HUES64 (cell line): ENCODE measurements around the gene PDZK1IP1.
A peak's percentile ranks its signal among the peaks of the same experiment; 100 is the strongest.
"Not testable (repeated sequence)": the region's sequence is repeated elsewhere in the genome, so short reads cannot be mapped to it uniquely, and the experiment has no call there.

Experiments used
- H3K27ac ChIP-seq: 2 replicates; pipeline ENCODE4 v1.7.0; 2013; ENCODE audit warnings: low read depth, low read length, inconsistent platforms
- H3K27me3 ChIP-seq: 2 replicates; pipeline ENCODE4 v1.6.1; 2013; ENCODE audit warnings: mild to moderate bottlenecking, low read length; ENCODE audit not compliant: insufficient read depth
- H3K36me3 ChIP-seq: 2 replicates; pipeline ENCODE4 v1.6.1; 2013; ENCODE audit warnings: mild to moderate bottlenecking, low read length; ENCODE audit not compliant: insufficient read depth
- H3K4me1 ChIP-seq: 2 replicates; pipeline ENCODE4 v1.6.1; 2013; ENCODE audit warnings: mild to moderate bottlenecking, low read length, moderate library complexity; ENCODE audit not compliant: insufficient read depth
- H3K4me3 ChIP-seq: 2 replicates; pipeline ENCODE4 v1.5.1; 2013; ENCODE audit warnings: mild to moderate bottlenecking, low read length, moderate library complexity
- H3K9ac ChIP-seq: 2 replicates; pipeline ENCODE4 v1.6.1; 2013; ENCODE audit warnings: mild to moderate bottlenecking, low read depth, low read length
- H3K9me3 ChIP-seq: 2 replicates; pipeline ENCODE4 v1.6.1; 2013; ENCODE audit warnings: low read depth, low read length; ENCODE audit not compliant: insufficient read depth
- WGBS: fragments of 150-250, 120-280 bp; methylation state at CpG from one replicate; pipeline ENCODE4 v1.1.7; 2013; ENCODE audit warnings: missing lambda C conversion rate; 5-methylcytosine and 5-hydroxymethylcytosine counted together

Gene PDZK1IP1

DNA sequence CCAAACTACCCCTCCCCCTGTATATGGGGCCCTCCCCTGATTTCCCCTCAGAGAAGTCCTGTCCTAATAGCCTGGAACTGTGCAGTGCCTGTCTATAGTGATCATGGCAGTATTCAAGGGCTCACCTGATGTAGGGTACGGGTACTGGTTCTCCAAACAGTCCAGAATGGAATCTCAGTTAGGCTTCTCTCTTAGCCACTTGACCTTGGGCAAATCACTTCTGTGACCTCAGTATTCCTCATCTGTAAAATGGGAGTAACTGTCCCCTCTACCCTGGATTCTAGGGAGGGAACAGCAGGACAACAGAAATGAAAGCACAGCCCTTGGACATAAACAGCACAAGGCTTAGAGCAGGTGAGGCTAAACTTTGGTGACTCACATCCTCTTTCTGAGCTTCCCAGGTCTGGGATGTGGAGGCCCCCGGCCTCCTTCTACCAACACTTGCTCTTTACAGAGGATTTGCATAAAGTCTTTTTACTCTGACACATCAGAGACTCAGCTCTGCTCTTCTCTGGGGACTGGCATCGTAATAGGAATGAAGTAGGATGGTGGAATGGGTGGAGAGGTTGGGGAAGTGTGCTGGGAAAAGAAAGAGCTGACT is 20.0 kb upstream of the PDZK1IP1 start:
- peaks cover 15% of the 10 kb centered on the region; the same call in 1 of the 2 replicates for H3K4me1 ChIP-seq
- H3K9me3 ChIP-seq: no peaks in the 10 kb centered on the region
- H3K36me3 ChIP-seq: no peaks in the 10 kb centered on the region
- no peak overlapping the region for H3K9ac ChIP-seq
- no peak overlapping the region for H3K27ac ChIP-seq
- H3K27me3 ChIP-seq: peaks cover 60% of the 10 kb centered on the region
- whole genome bisulfite sequencing: 53% methylated on average over 3 of the region's 3 CpGs
- no peak overlapping the region for H3K4me3 ChIP-seq

DNA sequence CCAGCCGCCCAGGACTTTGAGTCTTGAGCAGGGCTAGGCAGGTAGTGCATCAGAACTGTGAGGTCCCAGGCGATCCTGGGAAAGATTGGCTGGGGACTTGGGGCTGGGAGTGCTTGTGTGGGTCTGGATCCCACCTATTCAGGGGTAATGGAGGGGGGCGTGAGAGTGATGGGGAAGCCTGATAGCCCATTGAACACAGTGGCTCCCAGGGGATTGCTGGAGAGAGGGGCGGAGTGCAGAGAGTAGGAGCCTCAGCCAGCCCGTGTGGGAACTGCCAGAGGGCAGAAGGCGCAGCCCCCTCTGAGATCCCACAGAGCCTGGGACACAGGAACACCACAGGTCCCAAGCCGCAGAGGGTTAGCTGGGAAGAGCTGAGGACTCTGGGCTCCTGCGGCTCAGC is 19.3 kb upstream of the PDZK1IP1 start:
- no peak overlapping the region for H3K4me3 ChIP-seq
- H3K27ac ChIP-seq: no peak overlapping the region
- H3K36me3 ChIP-seq: no peaks in the 10 kb centered on the region
- H3K9ac ChIP-seq: no peak overlapping the region
- peaks cover 58% of the 10 kb centered on the region for H3K27me3 ChIP-seq
- peaks cover 15% of the 10 kb centered on the region; the same call in 1 of the 2 replicates for H3K4me1 ChIP-seq
- H3K9me3 ChIP-seq: no peaks in the 10 kb centered on the region
- 41% methylated on average over 8 of the region's 8 CpGs for WGBS

DNA sequence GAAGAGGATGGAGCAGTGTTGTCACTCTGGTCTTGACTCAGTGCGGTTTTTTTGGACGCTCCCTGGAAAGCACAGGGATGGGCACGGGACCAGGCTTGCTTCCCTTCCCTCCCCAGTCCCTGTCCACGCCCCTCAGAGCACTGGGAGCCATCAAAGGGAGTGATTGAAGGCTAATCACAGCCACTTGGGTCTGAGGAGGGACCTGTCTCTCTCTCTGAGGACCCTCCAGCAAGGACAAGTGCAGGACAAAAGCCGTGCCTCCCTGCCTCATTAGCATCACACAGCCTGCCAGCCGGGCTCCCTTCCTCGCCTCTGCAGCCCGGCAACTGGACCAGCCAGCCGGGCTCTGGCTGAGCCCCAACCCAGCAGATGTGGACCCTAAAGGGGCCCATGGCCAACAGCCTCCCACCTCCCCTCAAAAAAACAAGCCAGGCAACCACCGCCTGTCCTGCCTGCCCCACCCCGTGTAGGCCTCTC is 18.6 kb upstream of the PDZK1IP1 start:
- no peaks in the 10 kb centered on the region for H3K36me3 ChIP-seq

DNA sequence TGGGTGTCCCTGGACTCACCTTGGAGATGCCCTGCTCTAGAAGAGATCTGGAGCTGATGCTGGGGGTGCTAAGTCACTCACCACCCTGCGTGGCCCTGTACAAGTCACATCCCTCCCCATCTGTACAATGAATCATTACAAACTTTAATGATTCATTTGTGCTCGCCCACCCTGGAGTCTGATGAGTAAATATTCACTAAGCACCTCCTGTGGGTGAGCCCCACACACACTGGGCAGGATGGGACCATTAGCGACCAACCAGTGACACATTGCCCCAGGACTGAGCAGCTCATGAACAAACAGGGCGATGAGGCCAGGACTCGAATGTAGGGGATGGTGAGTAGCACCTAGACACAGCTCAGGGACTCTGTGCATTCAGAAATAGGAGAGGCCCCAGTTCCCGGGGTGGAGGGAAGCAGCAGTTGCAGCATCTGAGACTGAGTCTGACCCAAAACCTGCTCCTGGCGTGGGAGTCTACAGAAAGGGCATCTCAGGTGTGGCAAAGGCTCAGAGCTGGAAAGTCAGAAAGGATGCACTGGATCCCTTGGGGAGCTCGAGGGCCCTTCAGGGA is 18.1 kb upstream of the PDZK1IP1 start:
- peak overlapping the region; percentile 26; the same call in 1 of the 2 replicates for H3K4me3 ChIP-seq
- peaks cover 54% of the 10 kb centered on the region for H3K27me3 ChIP-seq

More for the DNA sequence above, 18.6 kb upstream of the PDZK1IP1 start:
- peak overlapping the region; percentile 26; the same call in 1 of the 2 replicates for H3K4me3 ChIP-seq
- no peak overlapping the region for H3K9ac ChIP-seq
- 5% methylated on average over 11 of the region's 11 CpGs for WGBS
- H3K9me3 ChIP-seq: no peaks in the 10 kb centered on the region
- H3K27me3 ChIP-seq: peaks cover 58% of the 10 kb centered on the region
- H3K4me1 ChIP-seq: peaks cover 15% of the 10 kb centered on the region; the same call in 1 of the 2 replicates
- H3K27ac ChIP-seq: no peak overlapping the region

DNA sequence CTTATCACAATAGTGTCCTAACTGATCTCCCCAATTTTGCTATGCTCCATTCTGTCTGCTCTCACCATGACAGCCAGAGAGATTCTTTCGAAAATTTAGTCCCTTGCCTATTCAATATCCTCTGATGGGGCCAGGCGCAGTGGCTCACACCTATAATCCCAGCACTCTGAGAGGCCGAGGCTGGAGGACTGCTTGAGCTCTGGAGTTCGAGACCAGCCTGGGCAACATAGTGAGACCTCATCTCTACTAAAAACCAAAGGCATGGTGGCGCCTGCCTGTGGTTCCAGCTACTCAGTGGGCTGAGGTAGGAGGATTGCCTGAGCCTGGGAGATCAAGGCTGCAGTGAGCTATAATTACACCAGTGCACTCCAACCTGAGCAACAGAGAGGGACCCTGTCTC is 16.1 kb upstream of the PDZK1IP1 start:
- peaks cover 46% of the 10 kb centered on the region for H3K27me3 ChIP-seq

More for the DNA sequence above, 18.1 kb upstream of the PDZK1IP1 start:
- Histone ChIP-seq H3K9me3 (no peaks in the 10 kb centered on the region), H3K9ac (no peak overlapping the region), H3K36me3 (no peaks in the 10 kb centered on the region), H3K4me1 (peaks cover 15% of the 10 kb centered on the region; the same call in 1 of the 2 replicates), H3K27ac (no peak overlapping the region)
- 55% methylated on average over 8 of the region's 8 CpGs for WGBS

DNA sequence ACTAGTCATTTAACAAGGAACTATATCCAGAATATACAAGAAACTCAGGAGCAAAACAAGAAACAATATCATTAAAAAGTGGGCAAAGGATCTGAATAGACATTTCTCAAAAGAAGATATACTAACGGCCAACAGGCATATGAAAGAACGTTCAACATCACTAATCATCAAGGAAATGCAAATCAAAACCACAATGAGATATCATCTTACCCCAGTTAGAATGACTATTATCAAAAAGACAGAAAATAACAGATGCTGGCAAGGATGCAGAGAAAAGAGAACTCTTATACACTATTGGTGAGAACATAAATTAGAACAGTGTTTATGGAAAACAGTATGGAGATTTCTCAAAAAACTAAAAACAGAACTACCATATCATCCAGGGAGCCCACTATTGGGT is 13.7 kb upstream of the PDZK1IP1 start:
- H3K27me3 ChIP-seq: peaks cover 33% of the 10 kb centered on the region
- H3K27ac ChIP-seq, H3K9me3 ChIP-seq, H3K36me3 ChIP-seq, H3K4me1 ChIP-seq, H3K9ac ChIP-seq, H3K4me3 ChIP-seq: not testable (repeated sequence)
- WGBS: 76% methylated on average over 2 of the region's 2 CpGs

More for the DNA sequence above, 16.1 kb upstream of the PDZK1IP1 start:
- H3K36me3 ChIP-seq: no peaks in the 10 kb centered on the region
- H3K27ac ChIP-seq: no peak overlapping the region
- peaks cover 15% of the 10 kb centered on the region; the same call in 1 of the 2 replicates for H3K4me1 ChIP-seq
- H3K4me3 ChIP-seq: no peak overlapping the region
- H3K9me3 ChIP-seq: no peaks in the 10 kb centered on the region
- H3K9ac ChIP-seq: no peak overlapping the region
- WGBS: 93% methylated on average over 5 of the region's 5 CpGs

DNA sequence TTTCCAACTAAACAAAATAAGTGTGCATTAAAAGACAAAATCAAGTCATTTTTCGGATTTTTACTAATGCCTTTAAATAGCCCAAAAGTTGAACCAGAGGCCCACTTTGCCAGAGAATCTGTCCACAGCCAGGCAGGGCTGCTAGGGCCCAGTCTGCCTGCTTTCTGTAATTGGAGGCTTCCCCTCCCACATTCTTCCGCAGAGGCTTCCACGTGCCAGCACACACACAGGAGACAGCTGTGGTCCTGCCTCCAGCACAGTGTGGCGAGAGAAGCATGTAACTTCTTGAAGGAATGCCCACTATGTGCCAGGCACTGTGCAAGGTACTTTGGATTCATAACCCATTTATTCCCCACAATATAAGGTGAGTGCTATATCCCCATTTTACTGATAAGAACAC is 11.3 kb upstream of the PDZK1IP1 start:
- Histone ChIP-seq H3K27me3 (peaks cover 22% of the 10 kb centered on the region), H3K27ac (no peak overlapping the region), H3K4me3 (no peak overlapping the region), H3K36me3 (no peaks in the 10 kb centered on the region), H3K9ac (no peak overlapping the region), H3K9me3 (no peaks in the 10 kb centered on the region), H3K4me1 (no peaks in the 10 kb centered on the region)
- WGBS: 52% methylated on average over 4 of the region's 4 CpGs

DNA sequence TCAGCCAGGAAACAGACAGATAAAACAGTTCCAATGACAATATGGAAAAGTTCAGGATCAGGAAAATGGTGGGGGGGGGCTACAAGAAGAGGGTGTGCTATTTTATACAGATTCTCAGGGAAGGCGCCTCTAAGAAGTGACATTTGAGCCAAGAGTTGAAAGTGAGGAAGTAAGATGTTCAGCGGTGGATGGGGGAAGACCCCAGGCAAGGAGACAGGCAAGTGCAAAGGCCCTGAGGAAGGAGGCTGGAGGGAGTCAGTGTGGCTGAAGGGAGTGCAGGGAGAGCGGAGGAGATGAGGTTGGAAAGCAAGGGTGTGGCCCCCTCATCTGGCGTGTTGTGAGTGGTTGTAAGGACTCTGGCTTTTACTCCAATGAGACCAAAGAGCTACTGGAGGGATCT is 8.4 kb upstream of the PDZK1IP1 start:
- no peak overlapping the region for H3K9ac ChIP-seq
- H3K9me3 ChIP-seq: no peaks in the 10 kb centered on the region
- no peaks in the 10 kb centered on the region for H3K4me1 ChIP-seq
- peaks cover 33% of the 10 kb centered on the region for H3K27me3 ChIP-seq
- H3K4me3 ChIP-seq: no peak overlapping the region
- WGBS: 85% methylated on average over 4 of the region's 4 CpGs
- no peak overlapping the region for H3K27ac ChIP-seq
- no peaks in the 10 kb centered on the region for H3K36me3 ChIP-seq

DNA sequence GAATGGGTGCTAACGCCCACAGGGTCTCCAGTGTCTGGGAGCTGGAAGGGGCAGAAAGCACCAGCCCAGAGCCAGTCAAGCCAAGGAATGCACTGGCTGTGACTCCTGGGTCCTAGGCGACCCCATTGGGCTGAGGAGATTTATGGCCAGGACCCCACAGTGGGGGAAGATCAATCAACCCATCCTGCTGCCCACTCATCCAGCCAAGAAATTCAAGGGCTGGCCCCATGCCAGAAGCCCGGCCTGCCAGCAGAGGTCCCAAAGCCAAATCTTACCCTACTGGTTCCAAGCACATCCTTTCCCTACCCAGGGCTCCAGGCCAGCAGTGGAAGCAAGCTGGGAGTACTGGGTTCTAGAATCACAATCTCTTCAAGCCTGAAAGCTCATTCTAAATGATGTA is 6.8 kb upstream of the PDZK1IP1 start:
- Histone ChIP-seq H3K36me3 (no peaks in the 10 kb centered on the region), H3K27me3 (peaks cover 33% of the 10 kb centered on the region), H3K27ac (no peak overlapping the region), H3K9me3 (no peaks in the 10 kb centered on the region), H3K9ac (no peak overlapping the region), H3K4me1 (peaks cover 6% of the 10 kb centered on the region; the same call in 1 of the 2 replicates), H3K4me3 (no peak overlapping the region)
- 72% methylated on average over 3 of the region's 3 CpGs for WGBS

DNA sequence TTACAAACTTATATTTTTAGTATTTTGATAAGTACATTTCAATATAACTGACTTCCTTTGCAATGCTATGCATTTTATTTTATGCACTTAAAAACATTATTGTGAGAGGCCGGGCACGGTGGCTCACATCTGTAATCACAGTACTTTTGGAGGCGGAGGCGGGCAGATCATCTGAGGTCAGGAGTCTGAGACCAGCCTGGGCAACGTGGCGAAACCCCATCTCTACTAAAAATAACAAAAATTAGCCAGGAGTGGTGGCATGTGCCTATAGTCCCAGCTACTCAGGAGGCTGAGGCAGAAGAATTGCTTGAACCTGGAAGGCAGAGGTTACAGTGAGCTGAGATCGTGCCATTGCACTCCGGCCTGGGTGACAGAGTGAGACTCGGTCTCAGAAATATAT is 6.1 kb upstream of the PDZK1IP1 start:
- WGBS: 94% methylated on average over 7 of the region's 9 CpGs
- H3K27me3 ChIP-seq: peaks cover 33% of the 10 kb centered on the region
- H3K27ac ChIP-seq: not testable (repeated sequence)

DNA sequence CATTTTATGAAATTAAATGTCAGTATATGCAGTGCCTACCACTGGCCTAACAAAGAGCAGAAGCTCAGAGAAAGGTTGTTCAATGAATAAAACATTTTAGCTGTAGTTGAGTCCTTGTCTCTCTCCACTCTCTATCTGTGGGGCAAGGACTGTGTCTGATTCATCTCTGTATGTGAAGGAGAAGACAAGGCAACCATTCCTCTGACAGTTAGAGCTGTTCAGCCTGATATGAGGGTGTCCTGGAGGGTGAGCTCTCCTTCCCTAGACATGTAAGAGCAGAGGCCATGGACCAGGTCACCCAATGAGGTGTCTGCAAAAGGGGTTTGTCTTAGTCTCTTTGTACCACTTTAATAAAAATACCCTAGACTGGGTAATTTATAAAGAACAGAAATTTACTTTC is 4.5 kb upstream of the PDZK1IP1 start:
- no peaks in the 10 kb centered on the region for H3K36me3 ChIP-seq

More for the DNA sequence above, 6.1 kb upstream of the PDZK1IP1 start:
- not testable (repeated sequence) for H3K9ac ChIP-seq, H3K36me3 ChIP-seq, H3K4me3 ChIP-seq, H3K9me3 ChIP-seq, H3K4me1 ChIP-seq

More for the DNA sequence above, 4.5 kb upstream of the PDZK1IP1 start:
- H3K9ac ChIP-seq: no peak overlapping the region
- no peak overlapping the region for H3K4me3 ChIP-seq
- H3K4me1 ChIP-seq: peaks cover 6% of the 10 kb centered on the region; the same call in 1 of the 2 replicates
- H3K27me3 ChIP-seq: peaks cover 28% of the 10 kb centered on the region
- H3K9me3 ChIP-seq: no peaks in the 10 kb centered on the region
- H3K27ac ChIP-seq: no peak overlapping the region
